Measurements from ENCODE around the gene FHAD1. TPM values are rescaled to one million over a fixed set of nuclear protein-coding genes. Genes with fewer than 3 reads are reported as not detected.
A peak's percentile ranks its signal among the peaks of the same experiment; 100 is the strongest.

FHAD1 gene
- total and polyA plus RNA-seq, 9 of the 15 experiments (the other 6 are each of a cell fraction or from before 2014, with no cell fraction given): 0.32 to 2.1 (median 1.5) TPM; not detected in 1

DNA sequence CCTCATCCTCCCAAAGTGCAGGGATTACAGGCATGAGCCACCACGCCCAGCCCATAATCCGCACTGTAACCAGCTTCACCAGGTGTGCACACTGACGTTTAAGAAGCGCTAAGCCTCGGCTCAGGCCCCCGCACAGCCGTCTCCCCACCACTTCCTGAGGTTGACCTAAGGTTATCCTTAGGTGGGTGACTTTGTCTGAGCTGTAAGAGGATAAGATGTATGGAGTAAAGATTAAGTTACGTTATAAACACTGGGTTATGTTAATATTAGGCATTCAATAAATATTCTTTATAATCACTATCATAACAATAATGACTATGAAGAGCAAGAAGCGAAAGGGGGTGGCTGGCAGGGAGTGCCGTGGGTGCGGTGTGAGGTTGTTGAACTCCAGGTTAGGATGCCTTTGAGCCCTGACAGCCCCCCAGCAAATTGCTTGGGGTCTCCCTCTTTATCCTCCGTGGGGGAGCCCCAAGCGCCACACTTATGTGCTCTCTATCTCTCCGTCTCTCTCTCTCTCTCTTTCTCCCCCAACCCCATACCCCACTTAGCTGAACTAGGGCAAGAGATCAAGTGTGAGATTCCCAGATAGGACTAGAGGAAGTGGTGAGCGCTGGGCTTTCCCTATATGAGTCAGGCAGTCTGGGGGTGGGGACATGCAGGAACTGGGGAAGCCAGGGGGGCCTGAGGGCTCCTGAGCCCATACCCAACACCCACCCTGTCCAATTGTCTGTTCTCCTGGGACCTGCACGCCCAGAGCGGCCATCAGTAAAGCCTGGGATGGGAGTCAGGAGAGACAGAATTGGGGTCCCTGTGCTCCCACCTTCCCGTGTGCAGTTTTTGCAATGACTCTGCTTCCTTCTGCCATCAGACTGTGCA, 170.3 kb downstream of the FHAD1 start (continued):
- TF ChIP-seq NR2F6 (CRISPR knock-in tag; IDR thresholded peaks at IDR 0.05) (peak; percentile 71; the same call in 1 of the 2 replicates), ESRRA (IDR thresholded peaks at IDR 0.05; ENCODE audit: borderline replicate concordance, low read depth) (peak; percentile 72), EGR1 (conservative IDR thresholded peaks at IDR 0.05) (peak; percentile 80), KDM5B (IDR thresholded peaks at IDR 0.05; ENCODE audit: insufficient replicate concordance, low read depth, low read length) (no peak), OTX1 (CRISPR knock-in tag; IDR thresholded peaks at IDR 0.05) (peak; percentile 87), HDAC2 (IDR thresholded peaks at IDR 0.05) (peak; percentile 67), FIP1L1 (IDR thresholded peaks at IDR 0.05; ENCODE audit: low read depth, low read length, poor library complexity, severe bottlenecking) (no peak), PHTF2 (CRISPR knock-in tag; IDR thresholded peaks at IDR 0.05) (no peak), HMG20A (CRISPR knock-in tag; conservative IDR thresholded peaks at IDR 0.05) (no peak), HIVEP1 (CRISPR knock-in tag; IDR thresholded peaks at IDR 0.05) (0 out of 2 replicates have a peak, but pooled peaks have one; percentile 52), NFE2 (IDR thresholded peaks at IDR 0.05; ENCODE audit: low read depth) (peak; percentile 18; the same call in 1 of the 2 replicates), TAF15 (IDR thresholded peaks at IDR 0.05; ENCODE audit: low read depth, low read length) (no peak), CREB1 (IDR thresholded peaks at IDR 0.05) (no peak), CREB1 (CRISPR knock-in tag; IDR thresholded peaks at IDR 0.05) (peak; percentile 24; the same call in 1 of the 2 replicates), ARID4B (CRISPR knock-in tag; IDR thresholded peaks at IDR 0.05) (no peak), STAT5B (CRISPR knock-in tag; IDR thresholded peaks at IDR 0.05) (no peak), RAD21 (CRISPR knock-in tag; conservative IDR thresholded peaks at IDR 0.05 in 1 of 2, IDR thresholded peaks at IDR 0.05 in 1 of 2) (no peak), RFX1 (IDR thresholded peaks at IDR 0.05) (no peak)
- TF ChIP-seq, protein P1, sequence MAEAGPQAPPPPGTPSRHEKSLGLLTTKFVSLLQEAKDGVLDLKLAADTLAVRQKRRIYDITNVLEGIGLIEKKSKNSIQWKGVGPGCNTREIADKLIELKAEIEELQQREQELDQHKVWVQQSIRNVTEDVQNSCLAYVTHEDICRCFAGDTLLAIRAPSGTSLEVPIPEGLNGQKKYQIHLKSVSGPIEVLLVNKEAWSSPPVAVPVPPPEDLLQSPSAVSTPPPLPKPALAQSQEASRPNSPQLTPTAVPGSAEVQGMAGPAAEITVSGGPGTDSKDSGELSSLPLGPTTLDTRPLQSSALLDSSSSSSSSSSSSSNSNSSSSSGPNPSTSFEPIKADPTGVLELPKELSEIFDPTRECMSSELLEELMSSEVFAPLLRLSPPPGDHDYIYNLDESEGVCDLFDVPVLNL (CRISPR knock-in tag; IDR thresholded peaks at IDR 0.05; ENCODE audit: low read depth): no peak
- TF ChIP-seq, protein P2, sequence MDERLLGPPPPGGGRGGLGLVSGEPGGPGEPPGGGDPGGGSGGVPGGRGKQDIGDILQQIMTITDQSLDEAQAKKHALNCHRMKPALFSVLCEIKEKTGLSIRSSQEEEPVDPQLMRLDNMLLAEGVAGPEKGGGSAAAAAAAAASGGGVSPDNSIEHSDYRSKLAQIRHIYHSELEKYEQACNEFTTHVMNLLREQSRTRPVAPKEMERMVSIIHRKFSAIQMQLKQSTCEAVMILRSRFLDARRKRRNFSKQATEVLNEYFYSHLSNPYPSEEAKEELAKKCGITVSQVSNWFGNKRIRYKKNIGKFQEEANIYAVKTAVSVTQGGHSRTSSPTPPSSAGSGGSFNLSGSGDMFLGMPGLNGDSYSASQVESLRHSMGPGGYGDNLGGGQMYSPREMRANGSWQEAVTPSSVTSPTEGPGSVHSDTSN (CRISPR knock-in tag; IDR thresholded peaks at IDR 0.05; ENCODE audit: low read depth): no peak
- TF ChIP-seq, protein P2 (tag; conservative IDR thresholded peaks at IDR 0.05; ENCODE audit: low read depth): no peak

Data from K562 (cell line).